Measurements from ENCODE around the gene LIN9.
"Not testable (repeated sequence)": the region's sequence is repeated elsewhere in the genome, so short reads cannot be mapped to it uniquely, and the experiment has no call there.

Gene LIN9, protein sequence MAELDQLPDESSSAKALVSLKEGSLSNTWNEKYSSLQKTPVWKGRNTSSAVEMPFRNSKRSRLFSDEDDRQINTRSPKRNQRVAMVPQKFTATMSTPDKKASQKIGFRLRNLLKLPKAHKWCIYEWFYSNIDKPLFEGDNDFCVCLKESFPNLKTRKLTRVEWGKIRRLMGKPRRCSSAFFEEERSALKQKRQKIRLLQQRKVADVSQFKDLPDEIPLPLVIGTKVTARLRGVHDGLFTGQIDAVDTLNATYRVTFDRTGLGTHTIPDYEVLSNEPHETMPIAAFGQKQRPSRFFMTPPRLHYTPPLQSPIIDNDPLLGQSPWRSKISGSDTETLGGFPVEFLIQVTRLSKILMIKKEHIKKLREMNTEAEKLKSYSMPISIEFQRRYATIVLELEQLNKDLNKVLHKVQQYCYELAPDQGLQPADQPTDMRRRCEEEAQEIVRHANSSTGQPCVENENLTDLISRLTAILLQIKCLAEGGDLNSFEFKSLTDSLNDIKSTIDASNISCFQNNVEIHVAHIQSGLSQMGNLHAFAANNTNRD

DNA sequence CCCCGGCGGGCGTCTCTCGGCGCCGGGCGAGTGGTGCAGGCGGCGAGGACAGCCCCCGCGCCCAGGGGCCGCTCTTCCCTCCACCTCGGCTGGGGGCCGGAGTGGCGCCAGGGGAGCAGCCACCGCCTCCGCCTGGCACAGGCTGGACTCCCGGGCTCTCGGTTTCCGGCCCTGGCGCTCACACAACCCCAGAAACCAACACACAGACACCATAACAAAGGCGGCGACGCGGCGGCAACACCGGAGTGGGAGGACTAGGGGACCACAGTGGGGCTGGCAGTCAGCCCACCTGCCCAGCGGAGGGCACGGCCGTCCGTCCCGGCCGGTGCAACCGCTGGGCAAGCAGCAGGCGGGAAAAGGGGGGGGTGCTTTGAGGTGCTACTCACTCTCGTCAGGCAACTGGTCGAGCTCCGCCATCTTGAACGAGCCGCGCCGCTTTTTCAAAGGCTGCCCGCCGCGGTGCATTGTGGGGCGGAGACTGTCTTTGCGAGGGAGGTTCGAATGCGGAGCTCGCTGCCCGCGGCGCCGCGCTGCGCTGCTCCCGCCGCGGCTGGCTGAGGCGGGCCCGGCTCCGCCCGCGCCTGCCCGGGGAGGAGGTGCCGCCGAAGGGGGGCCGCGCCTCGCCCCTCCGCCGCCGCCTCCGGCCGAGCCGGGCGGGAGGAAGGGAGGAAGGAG is at the start of gene LIN9:
LIN9 (minus strand) TSS at position 442 of the 675 bp plus-strand sequence; CDS start at position 417, 25 bp downstream.
- DNase-seq, result peak; percentile 90

DNA sequence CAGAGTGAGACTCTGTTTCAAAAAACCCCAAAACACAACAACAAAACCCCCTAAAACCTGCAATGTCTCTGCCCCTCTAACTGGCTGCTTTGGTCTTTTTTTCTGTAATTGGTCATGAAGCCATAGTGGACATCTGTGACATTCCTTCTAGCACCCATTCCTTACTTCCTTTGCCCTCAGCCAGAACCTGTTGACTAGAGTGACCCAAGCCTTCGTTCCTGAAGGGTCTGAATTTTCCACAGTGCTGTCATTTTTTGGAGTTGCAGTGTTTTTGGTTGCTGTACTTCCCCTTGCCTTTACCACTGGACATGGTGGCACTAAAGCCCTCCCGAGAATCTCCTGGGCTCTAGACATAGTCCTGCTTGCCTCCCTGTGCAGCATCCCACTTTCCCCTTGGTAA is 48.5 kb upstream of the LIN9 start:
- DNase-seq, result no peak

DNA sequence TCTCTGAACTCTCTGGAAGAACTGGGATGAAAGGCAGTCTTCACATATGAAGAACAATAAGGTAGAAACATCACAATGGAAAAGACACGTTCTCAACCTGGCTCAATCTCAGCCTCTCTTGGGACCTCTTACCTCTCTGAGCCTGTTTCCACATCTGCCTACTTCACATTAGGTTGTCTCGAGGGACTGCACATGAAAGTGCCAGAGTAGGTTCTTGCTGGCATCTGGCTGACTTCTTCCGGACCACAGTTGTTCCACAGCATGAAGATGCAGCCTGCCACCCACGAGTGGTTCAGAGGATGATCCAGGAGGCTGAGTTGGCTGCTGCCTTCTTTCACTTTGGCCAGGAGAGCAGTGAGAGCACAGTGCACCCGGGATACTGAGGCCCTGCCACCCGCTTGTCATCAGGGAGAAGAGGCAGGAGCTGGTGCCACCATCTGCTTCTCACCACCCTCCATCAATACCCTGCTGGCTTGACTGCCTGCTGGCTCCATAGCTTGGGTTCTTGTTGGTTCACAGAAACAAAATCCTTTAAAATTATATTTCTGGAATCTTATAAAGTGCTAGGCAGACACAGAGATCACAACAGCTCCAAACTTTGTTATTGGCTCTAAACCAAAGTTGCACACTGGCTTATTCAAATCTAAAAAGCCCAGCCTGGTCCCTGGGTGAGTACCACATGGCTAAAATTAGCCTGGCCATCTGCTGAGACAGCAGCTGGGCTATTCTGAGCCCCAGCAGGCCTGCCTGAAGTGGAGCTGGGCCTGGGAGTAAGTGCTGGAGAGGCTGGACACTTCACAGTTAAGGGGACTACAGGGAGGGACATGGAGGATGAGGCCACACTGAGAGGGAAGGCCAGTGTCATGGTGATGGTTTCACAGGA is 46.9 kb upstream of the LIN9 start:
- DNase-seq, result no peak

DNA sequence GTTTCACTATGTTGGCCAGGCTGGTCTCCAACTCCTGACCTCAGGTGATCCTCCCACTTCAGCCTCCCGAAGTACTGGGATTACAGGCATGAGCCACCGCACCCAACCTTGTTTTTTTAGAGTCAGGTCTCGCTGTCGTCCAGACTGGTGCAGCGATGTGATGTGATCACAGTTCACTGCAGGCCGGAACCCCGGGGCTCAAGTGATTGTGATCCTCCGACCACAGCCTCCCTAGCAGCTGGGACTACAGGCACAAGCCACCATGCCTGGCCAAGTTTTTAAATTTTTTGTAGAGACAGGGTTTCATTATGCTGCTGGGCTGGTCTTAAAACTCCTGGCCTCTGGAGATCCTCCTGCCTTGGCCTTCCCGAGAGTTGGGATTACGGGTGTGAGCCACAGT is 46.1 kb upstream of the LIN9 start:
- DNase-seq, result no peak

DNA sequence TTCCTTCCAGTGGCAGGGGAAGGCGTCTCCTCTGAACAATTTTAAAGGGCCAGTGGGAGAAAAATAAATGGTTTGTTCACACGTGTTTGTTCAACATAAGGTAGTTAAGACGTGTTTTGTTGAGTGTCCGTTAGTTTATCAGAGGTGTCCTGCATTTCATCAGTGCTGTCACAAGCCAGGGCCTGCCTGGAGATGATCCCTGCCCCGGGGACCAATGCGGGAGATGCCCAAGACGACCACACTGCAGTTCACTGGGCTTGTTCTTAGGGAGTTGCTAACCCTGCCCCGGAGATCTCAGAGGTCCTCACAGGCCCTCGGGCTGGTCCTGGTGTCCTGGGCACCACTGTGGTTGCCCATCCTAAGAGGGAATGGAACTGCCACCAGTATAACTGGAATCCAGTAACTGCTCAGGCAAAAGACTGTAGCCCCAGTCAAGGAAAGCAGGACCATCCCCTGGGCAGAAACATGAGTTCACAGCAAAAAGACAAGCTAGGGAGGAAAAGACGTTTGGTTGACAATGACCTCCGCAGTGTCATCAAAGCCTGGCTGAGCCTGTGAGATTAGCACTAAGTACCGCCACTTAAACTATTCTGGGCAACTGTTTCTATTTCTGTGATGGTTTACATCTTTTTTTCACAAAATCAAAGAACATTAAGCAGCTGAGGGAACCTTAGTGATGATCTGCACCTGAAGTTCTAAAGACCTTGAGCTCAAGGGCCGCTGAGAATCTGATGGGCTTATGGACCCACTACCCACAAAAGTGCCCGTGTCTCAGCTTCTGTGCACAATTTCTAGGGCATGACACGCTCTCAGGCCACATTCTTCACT is 44.9 kb upstream of the LIN9 start:
- DNase-seq, result no peak

DNA sequence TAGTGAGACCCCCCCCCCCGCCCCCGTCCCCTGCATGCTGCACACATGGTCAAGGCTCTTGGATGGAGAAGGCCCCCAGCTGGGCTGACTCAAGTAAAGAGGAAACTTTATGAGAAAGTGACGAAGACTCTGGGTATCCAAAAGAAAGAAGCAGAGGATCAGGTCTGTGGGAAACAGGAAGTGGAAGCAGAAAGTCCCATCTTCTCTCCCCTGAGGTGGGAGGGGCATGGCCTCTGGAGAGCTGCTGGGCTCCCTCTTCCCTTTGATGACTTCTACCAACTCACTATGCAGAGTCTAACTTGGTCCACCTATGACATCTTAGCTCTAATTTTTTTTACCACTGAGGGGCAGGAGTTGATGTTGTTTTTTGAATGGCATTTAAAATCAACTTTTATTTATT is 42.7 kb upstream of the LIN9 start:
- DNase-seq, result no peak

DNA sequence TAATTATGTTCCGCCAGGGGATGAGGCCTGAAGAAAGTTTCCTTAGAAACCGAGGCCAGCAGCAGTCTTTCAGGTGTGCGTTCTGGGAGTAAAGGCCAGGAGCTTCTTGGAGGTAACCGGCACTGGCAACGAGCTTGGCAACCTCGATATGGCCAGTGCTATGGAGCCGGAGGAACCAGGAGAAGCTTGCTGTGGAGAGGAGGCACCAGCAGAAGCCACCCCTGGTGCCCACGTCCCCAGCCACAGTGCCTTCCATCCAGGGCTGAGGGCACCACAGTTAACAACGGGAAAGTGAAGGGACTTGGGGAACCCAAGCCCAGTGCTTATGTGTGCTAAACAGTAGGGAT is 41.5 kb upstream of the LIN9 start:
- no peak for DNase-seq

DNA sequence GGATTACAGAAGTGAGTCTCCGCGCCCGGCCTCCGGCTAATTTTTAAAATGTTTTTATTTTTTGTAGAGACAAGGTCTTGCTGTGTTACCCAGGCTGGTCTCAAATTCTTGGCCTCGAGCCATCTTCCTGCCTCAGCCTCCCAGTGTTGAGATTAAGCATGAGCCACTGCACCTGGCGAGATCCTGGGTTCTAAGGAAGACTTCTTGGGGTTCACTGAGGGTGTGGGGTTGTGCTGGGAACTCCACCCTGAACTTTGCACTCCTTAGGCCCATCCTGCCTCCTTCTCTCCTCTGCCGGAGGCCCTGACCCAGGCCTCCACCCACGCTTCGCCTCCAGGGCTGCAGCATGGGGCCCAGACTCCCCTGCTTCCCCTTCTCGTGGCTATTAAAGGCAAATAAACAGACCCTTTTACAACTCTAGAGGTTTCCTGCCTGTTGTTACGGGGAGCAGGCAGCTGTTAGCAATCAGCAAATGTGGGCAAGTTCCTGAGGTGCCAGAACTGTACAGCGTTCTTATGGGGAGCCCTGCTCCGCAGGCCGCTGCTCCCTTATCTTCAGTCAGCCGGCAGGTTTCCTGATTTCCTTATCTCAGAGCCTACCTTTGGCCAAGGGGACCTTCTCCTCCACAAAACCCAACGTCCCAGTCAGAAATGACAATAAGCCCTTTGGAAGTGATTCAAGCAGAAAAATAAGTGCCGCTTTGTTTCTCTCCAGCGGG is 41.0 kb upstream of the LIN9 start:
- peak; percentile 72 for DNase-seq

DNA sequence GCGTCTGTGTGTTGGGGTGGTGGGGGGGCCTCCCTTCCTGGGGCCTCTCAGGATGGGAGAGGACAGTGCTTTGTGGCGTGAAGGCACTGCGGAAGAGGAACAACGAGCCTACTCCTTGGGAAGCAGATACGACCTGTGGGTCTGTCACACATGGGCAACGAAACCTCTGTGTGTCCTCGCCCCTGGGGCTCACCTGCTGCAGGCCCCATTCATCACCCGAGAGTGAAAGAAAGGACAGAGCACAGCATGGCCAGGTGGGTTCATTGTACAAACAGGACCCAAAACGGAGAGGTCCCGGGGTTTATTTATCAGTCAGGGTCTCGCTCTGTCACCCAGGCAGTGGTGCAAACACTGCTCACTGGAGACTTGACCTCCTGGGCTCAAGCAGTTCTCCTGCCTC is 40.1 kb upstream of the LIN9 start:
- DNase-seq, result no peak

DNA sequence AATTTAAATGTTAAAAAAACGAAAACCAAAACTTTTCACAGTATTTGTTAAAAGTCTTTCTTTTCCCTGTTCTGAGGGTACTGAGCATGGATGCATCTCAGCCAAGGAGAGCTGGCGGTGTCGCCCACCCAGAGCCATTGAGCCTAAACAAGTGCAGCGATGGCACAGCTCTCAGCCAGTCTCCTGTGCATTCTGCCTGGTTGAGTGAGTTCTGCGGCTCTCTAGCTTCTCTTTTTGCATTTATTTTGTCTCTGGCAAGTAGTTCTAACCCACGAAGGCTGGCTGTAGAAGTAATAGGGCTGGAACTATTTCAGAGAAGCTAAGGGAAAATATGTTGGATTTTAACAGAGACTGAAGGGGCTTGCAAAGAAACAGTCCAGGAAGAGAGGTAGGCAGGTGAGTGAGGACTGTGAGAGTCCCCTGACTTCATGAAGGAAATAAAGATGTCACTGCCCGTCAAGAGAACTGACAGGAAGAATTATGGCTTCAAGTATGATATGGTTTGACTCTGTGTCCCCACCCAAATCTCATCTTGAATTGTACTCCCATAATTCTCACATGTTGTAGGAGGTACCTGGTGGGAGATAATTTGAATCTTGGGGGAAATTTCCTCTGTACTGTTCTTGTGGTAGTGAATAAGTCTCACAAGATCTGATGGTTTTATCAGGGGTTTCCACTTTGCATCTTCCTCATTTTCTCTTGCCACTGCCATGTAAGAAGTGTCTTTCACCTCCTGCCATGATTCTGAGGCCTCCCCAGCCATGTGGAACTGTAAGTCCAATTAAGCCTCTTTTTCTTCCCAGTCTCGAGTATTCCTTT is 35.7 kb upstream of the LIN9 start:
- no peak for DNase-seq

DNA sequence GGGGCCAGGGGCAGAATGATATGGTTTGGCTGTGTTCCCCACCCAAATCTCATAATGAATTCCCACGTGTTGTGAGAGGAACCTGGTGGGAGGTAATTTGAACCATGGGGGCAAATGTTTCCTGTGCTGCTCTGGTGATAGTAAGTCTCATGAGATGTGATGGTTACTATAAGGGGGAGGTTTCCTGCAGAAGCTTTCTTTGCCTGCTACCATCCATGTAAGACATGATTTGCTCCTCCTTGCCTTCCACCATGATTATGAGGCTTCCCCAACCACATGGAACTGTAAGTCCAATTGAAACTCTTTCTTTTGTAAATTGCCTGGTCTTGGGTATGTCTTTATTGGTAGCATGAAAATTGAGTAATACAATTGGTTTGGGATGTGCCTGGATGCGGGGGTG is 33.7 kb upstream of the LIN9 start:
- no peak for DNase-seq

DNA sequence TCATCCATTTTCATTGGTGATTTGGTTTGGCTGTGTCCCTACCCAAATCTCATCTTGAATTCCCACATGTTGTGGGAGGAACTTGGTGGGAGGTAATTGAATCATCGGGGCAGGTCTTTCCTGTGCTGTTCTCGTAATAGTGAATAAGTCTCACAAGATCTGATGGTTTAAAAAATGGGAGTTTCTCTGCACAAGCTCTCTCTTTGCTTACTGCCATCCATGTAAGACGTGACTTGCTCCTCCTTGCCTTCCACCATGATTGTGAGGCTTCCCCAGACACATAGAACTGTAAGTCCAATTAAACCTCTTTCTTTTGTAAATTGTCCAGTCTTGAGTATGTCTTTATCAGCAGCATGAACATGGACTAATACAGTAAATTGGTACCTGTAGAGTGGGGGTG is 31.1 kb upstream of the LIN9 start:
- DNase-seq, result not testable (repeated sequence)

DNA sequence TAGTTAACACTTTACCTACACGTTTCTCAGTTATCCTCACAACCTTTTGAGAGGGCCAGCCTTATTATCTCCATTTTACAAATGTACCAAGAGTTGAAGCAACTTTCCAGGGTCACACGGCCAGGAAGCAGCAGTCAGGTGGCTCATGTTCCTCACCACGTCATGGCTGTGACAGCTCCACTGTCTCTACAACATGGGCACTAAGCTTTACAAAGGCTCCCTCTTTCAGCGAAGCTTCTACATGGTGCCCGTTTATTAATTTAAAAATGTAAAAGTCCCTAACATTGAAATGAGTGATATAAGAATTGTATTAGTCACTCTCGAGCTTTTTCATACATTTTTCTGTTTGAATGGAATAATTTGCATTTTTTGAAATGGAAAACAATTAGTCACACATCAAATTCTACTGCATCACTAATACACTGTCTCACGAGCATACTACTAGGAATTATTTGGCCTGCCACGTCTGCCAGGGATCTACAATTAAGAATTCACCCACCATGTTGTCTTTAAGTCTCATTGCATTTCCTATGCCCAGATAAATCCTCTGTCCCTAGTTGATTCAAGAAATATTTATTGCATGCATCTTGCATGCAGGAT is 28.4 kb upstream of the LIN9 start:
- DNase-seq, result no peak

DNA sequence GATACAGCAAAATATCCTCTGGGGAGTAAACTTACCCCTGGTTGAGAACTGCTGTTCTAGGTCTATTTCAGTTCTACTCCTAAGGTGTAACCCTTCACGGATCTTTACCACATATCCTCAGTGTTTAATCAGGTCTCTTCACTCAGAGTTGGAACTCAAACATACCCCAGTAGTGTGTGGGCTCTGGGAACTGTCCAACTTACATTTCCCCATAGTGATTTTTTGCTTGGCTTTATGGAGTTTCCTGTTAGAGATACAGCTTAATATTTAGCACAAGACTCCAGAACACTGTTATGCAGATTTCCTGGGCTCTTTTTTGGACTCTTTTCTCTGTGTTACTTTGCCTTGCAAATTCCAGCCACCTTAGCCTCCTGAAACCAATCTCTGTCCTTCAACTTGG is 26.7 kb upstream of the LIN9 start:
- DNase-seq, result no peak

DNA sequence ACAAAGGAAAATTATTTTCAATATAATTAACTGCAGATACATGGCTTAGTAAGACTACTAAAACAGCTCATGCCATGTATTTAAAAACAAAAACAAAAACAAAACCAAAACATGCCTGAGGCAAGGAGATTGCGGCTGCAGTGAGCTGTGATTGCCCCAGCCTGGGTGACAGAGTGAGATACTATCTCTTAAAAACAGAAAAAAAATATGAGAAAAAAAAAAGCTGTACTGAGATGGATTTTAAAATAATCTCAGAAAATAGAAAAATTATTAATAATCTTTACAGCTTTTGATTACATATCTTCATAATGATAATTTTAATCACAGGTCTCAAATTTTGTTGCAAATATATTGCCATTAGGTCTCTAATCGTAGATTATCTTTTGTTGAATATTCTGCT is 24.0 kb upstream of the LIN9 start:
- DNase-seq, result no peak

DNA sequence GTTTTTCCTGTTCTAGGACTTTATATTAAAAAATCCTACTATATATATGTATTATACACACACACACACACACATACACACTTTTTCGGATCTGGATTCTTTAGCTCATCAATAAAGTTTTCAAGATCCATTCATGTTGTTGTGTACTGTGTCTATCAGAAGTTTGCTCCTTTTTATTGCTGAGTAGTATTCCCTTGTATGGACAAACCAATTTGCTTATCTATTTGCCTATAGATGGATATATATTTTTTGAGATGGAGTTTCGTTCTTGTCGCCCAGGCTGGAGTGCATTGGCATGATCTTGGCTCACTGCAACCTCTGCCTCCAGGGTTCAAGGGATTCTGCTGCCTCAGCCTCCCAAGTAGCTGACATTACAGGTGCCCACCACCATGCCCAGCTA is 20.3 kb upstream of the LIN9 start:
- no peak for DNase-seq

DNA sequence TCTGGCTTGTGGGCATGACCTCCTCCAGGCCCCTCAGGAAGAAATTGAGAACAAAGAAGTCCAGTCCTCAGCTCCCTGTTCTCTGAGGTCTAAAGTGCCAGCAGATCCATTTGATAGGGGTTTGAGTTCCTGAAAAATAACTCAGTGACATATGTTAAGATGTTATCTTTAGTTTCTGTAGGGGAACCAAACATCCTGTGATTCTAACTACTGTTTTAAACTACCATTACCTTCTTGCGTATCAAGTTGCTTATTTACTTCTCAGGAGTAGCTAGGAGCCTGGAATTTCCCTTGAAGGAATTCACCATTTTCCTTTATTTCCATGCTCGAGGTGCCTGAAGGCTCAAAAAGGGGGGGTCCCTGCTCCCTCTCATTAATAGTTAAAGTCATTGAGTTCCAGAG is 18.8 kb upstream of the LIN9 start:
- DNase-seq, result no peak

DNA sequence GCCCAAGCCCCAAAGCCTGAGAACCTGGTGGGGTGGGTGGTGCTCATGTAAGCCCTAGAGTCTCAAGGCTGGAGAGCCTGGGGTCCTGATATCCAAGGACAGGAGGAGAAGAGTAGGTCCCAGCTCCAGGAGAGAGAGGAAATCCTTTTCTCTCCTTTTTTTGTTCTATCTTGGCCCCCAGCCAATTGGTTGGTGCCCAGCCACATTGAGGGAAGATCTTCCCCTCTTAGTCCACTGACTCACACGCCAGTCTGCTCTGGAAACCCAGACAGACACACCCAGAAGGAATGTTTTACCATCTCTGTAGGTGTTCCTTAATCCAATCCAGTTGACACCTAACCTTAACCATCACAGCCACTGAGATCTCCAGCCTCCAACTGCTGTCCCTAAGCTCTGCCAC is 16.2 kb upstream of the LIN9 start:
- no peak for DNase-seq

DNA sequence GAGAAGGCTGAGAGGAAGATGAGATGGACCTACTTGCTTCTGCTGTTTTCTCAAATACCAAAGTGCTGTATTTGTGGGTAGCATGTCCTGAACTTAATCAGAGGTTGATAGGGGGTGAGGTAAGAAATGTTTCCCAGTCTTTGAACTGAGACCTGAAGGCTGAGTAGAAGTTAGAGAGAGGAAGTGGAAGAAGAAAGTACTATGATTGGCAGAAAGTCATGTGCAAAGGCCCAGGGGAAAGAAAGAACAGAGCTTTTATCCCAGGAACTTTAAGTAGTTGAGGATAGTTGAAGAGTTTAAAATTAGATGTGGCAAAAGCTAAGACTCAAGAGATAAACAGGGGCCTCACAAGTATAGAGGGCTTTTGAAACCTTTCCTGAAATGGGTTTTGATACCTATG is 15.5 kb upstream of the LIN9 start:
- no peak for DNase-seq

DNA sequence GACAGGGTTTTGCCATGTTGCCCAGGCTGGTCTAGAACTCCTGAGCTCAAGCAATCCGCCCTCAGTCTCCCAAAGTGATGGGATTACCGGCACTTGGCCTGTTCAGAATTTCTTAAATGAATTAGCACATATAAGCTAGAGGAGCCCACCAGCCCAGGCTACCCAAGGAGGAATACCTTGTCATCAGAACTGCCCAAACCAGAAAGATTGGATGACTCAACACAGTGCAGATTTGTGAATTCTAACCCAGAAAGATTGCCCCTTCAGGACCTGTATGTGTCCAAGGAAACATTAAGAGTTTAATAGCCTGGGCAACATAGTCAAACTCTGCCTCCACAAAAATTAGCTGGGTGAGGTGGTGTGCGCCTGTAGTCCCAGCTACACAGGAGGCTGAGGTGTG is 14.0 kb upstream of the LIN9 start:
- DNase-seq, result no peak

DNA sequence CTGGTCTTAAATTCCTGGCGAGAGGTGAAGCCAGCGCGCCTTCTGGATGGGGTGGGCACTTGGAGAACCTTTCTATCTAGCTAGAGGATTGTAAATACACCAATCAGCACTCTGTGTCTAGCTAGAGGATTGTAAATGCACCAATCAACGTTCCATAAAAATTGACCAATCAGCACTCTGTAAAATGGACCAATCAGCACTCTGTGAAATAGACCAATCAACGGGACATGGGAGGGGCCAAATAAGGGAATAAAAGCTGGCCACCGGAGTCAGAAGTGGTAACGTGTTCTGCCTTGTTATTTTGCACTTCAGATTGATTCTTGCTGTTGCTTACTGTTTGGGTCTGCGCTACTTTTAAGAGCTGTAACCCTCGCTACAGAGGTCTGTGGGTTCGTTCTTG is 12.0 kb upstream of the LIN9 start:
- no peak for DNase-seq

All from KG1 (cell line).